ENCODE results near the gene MBTD1.

Gene MBTD1

DNA sequence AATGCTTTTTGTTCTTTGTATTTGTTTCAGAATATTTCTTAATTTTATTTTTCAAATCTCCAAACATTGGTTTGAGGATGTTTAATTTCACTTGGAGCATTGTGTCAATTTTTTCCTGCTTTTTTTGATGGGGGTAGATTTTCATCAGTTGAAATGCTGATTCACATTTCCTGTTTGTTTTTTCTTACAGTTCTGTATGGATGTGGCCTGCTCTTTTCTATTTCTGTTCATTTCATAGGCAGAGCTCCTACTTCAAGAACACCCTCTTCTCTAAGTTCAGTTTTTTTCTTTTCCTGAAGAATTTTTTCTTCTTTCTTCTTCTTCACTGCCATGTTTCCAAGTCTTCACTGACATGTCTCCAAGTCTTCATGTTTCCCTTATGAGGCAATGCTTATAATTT lies 8.8 kb downstream of the MBTD1 start:
- TF ChIP-seq, protein P1, sequence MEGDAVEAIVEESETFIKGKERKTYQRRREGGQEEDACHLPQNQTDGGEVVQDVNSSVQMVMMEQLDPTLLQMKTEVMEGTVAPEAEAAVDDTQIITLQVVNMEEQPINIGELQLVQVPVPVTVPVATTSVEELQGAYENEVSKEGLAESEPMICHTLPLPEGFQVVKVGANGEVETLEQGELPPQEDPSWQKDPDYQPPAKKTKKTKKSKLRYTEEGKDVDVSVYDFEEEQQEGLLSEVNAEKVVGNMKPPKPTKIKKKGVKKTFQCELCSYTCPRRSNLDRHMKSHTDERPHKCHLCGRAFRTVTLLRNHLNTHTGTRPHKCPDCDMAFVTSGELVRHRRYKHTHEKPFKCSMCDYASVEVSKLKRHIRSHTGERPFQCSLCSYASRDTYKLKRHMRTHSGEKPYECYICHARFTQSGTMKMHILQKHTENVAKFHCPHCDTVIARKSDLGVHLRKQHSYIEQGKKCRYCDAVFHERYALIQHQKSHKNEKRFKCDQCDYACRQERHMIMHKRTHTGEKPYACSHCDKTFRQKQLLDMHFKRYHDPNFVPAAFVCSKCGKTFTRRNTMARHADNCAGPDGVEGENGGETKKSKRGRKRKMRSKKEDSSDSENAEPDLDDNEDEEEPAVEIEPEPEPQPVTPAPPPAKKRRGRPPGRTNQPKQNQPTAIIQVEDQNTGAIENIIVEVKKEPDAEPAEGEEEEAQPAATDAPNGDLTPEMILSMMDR (IDR thresholded peaks at IDR 0.05; ENCODE audit: borderline replicate concordance, insufficient read depth, low read depth, low read length): no peak
- no peak overlapping the region for H3K4me3 ChIP-seq (ENCODE audit: low read depth, low read length)

- TF ChIP-seq, protein P1 (IDR thresholded peaks at IDR 0.05; ENCODE audit: borderline replicate concordance, insufficient read depth, low read depth, low read length): no peak
- no peak overlapping the region for H3K4me3 ChIP-seq (ENCODE audit: low read depth, low read length)
These were observed 9.5 kb downstream of the MBTD1 start for GRCh38 chr17:51250314-51250840.

DNA sequence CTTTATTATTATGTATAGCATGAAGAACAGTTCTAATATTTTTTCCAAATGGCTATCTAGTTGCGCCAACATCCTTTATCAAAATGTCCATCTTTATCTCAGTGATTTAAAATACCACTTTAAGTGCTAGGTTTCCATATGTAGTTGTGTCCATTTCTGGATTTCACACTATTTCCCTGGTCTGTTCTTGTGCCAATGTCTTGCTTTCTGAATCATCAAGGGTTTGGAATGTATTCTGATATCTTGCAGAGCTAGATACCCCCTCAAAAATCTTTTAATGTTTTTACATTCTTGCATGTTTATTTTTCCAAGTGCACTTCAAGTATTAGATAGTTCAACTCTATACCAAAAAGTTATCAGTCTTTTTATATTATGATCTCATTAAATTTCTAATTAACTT lies 14.3 kb downstream of the MBTD1 start:
- H3K4me3 ChIP-seq (ENCODE audit: low read depth, low read length): no peak overlapping the region
- TF ChIP-seq, protein P1 (IDR thresholded peaks at IDR 0.05; ENCODE audit: borderline replicate concordance, insufficient read depth, low read depth, low read length): no peak

DNA sequence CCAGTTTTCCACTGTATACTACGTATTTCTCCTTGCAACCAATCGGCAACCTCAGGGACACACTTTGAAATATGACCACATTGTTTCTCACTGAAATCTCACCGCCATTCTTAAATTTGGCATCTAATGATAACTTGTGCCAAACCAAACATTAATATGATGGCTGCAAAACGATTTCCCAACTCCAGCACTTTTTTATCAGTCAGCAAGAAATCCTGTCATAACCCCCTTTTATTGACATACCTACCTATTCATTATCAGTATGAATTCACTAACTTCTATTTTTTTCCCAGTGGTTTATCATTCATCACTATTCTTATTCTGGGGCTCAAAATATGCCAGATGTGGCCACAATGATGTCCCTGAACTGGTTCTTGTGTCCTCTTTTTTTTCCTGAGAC lies 15.8 kb downstream of the MBTD1 start:
- H3K4me3 ChIP-seq (ENCODE audit: low read depth, low read length): no peak overlapping the region
- TF ChIP-seq, protein P1 (IDR thresholded peaks at IDR 0.05; ENCODE audit: borderline replicate concordance, insufficient read depth, low read depth, low read length): no peak

DNA sequence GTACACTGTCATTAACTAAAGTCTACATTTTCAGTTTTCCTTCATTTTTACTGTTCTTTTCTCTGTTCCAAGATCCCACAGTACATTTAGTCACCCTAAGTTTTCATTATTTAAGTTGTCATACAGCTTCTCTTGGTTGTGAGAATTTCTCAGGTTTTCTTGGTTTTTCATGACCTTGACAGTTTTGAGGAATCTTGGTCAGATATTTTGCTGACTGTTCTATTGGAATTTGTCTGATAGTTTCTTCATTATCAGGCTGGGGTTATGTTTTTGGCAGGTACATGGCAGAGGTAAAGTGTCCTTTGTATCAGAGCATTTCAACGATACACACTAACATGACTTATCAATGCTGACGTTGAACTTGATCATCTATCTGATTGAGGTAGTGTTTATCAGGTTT lies 19.6 kb downstream of the MBTD1 start:
- no peak overlapping the region for H3K4me3 ChIP-seq (ENCODE audit: low read depth, low read length)
- TF ChIP-seq, protein P1 (IDR thresholded peaks at IDR 0.05; ENCODE audit: borderline replicate concordance, insufficient read depth, low read depth, low read length): no peak

DNA sequence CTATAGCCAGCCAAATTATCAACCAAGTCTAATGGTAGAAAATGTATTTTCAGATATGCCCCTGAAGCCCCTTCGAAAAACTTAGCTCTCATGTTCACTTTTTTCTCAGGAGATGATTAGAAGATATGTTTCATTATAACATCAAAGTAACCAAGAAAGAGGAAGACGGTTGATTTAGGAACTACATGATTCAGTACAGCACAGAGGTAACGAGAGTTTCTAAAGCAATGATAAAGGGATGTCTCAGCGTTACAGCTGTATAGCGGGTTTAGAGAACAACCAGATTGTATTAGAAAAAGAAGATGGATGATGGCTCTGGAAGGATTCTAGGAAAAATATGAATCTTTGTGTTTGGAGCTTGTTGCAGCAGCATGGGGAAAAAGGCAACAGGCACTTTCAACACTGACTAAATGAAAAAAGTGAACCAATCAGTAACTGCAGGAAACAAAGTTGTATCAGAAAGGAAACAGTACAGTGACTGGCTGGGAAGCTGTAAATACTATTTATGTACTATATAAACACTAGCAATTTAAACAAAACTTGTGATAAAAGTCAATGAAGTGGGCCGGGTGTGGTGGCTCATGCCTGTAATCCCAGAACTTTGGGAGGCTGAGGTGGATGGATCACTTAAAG lies 21.5 kb downstream of the MBTD1 start:
- peak overlapping the region; percentile 11 for H3K4me3 ChIP-seq (ENCODE audit: low read depth, low read length)
- TF ChIP-seq, protein P1 (IDR thresholded peaks at IDR 0.05; ENCODE audit: borderline replicate concordance, insufficient read depth, low read depth, low read length): no peak

DNA sequence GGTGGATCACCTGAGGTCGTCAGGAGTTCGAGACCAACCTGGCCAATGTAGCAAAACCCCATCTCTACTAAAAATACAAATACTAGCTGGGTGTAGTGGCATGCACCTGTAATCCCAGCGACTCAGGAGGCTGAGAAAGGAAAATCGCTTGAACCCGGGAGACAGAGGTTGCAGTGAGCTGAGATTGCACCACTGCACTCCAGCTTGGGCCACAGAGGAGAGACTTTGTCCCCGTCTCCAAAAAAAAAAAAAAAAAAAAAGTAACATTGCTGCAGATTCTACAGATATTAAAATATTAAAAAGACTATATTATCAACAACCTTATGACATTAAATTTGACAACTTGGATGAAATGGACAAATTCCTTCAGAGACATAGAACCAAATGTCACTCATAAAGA lies 25.7 kb downstream of the MBTD1 start:
- TF ChIP-seq, protein P1 (IDR thresholded peaks at IDR 0.05; ENCODE audit: borderline replicate concordance, insufficient read depth, low read depth, low read length): no peak
- H3K4me3 ChIP-seq (ENCODE audit: low read depth, low read length): no peak overlapping the region

Measured in GM12875 (cell line).